ENCODE data around the gene MCEE. TPM values are rescaled to one million over a fixed set of nuclear protein-coding genes. Genes with fewer than 3 reads are reported as not detected.

Gene MCEE
- polyA plus RNA-seq, 1 experiment: 18.1 TPM

- TF ChIP-seq CTCF (IDR thresholded peaks at IDR 0.05; ENCODE audit: low read depth, low read length): peak; percentile 69
- Histone ChIP-seq H3K27me3 (ENCODE audit: control insufficient read depth, insufficient read depth, low read length) (peaks cover 6% of the 10 kb centered on the region), H3K27ac (ENCODE audit: low read depth, low read length) (no peak overlapping the region), H3K4me3 (ENCODE audit: low read depth, low read length) (peak overlapping the region; percentile 44), H3K9me3 (ENCODE audit: control insufficient read depth, insufficient read depth, low read length) (no peaks in the 10 kb centered on the region)
- POLR2A ChIA-PET: interaction anchor here (1.0 kb wide), 1 partner anchor 175 kb away, joined by 4 read pairs; the partner anchor contains the start of gene ZNF638
- CTCF ChIA-PET: interaction anchor here (0.6 to 2.0 kb wide), 12 partner anchors 8 to 353 kb away, joined by 3 to 23 read pairs (median 4); partner anchors contain the start of gene ZNF638
- DNase-seq (ENCODE audit: low read depth, low spot score): no peak
These were observed 27.2 kb upstream of the MCEE start for GRCh38 chr2:71157124-71157793.

GRCh38 chr2:71156573-71156972 lies 26.5 kb upstream of the MCEE start:
- peak; percentile 7 for DNase-seq (ENCODE audit: low read depth, low spot score)
- no peak overlapping the region for H3K27ac ChIP-seq (ENCODE audit: low read depth, low read length)
- CTCF ChIA-PET: interaction anchor here (0.6 to 2.0 kb wide), 9 partner anchors 14 to 356 kb away, joined by 3 to 23 read pairs (median 4); partner anchors contain the start of genes MPHOSPH10 and ZNF638

GRCh38 chr2:71155846-71156245 lies 25.8 kb upstream of the MCEE start:
- ChIA-PET POLR2A (interaction anchor here (0.5 kb wide), 1 partner anchor 332 kb away, joined by 4 read pairs; no protein-coding TSS in a partner anchor), CTCF (interaction anchor here (0.6 to 2.0 kb wide), 6 partner anchors 25 to 356 kb away, joined by 3 to 23 read pairs (median 4); partner anchors contain the start of genes MPHOSPH10 and ZNF638)
- Histone ChIP-seq H3K27me3 (ENCODE audit: control insufficient read depth, insufficient read depth, low read length) (peaks cover 6% of the 10 kb centered on the region), H3K9me3 (ENCODE audit: control insufficient read depth, insufficient read depth, low read length) (no peaks in the 10 kb centered on the region), H3K4me3 (ENCODE audit: low read depth, low read length) (no peak overlapping the region), H3K27ac (ENCODE audit: low read depth, low read length) (no peak overlapping the region)
- DNase-seq (ENCODE audit: low read depth, low spot score): no peak
- TF ChIP-seq CTCF (IDR thresholded peaks at IDR 0.05; ENCODE audit: low read depth, low read length): no peak

More at GRCh38 chr2:71156573-71156972, 26.5 kb upstream of the MCEE start:
- Histone ChIP-seq H3K27me3 (ENCODE audit: control insufficient read depth, insufficient read depth, low read length) (peaks cover 6% of the 10 kb centered on the region), H3K9me3 (ENCODE audit: control insufficient read depth, insufficient read depth, low read length) (no peaks in the 10 kb centered on the region), H3K4me3 (ENCODE audit: low read depth, low read length) (peak overlapping the region; percentile 44)
- POLR2A ChIA-PET: interaction anchor here (0.5 to 1.0 kb wide), 2 partner anchors 175 to 333 kb away, joined by 4 read pairs; partner anchors contain the start of gene ZNF638
- TF ChIP-seq CTCF (IDR thresholded peaks at IDR 0.05; ENCODE audit: low read depth, low read length): no peak

GRCh38 chr2:71154798-71155197 lies 24.8 kb upstream of the MCEE start:
- POLR2A ChIA-PET: no interaction called here
- CTCF ChIA-PET: interaction anchor here (0.7 kb wide), 1 partner anchor 10 kb away, joined by 3 read pairs; no protein-coding TSS in a partner anchor
- Histone ChIP-seq H3K27me3 (ENCODE audit: control insufficient read depth, insufficient read depth, low read length) (peaks cover 6% of the 10 kb centered on the region), H3K27ac (ENCODE audit: low read depth, low read length) (no peak overlapping the region), H3K9me3 (ENCODE audit: control insufficient read depth, insufficient read depth, low read length) (no peaks in the 10 kb centered on the region), H3K4me3 (ENCODE audit: low read depth, low read length) (no peak overlapping the region)
- 0 out of 2 replicates have a peak, but pooled peaks have one; percentile 9 for TF ChIP-seq CTCF (IDR thresholded peaks at IDR 0.05; ENCODE audit: low read depth, low read length)
- no peak for DNase-seq (ENCODE audit: low read depth, low spot score)

GRCh38 chr2:71154279-71154678 lies 24.2 kb upstream of the MCEE start:
- peaks cover 6% of the 10 kb centered on the region for H3K27me3 ChIP-seq (ENCODE audit: control insufficient read depth, insufficient read depth, low read length)
- ChIA-PET CTCF (no interaction called here), POLR2A (no interaction called here)

More at GRCh38 chr2:71154279-71154678, 24.2 kb upstream of the MCEE start:
- TF ChIP-seq CTCF (IDR thresholded peaks at IDR 0.05; ENCODE audit: low read depth, low read length): no peak
- H3K27ac ChIP-seq (ENCODE audit: low read depth, low read length): no peak overlapping the region
- no peak overlapping the region for H3K4me3 ChIP-seq (ENCODE audit: low read depth, low read length)
- H3K9me3 ChIP-seq (ENCODE audit: control insufficient read depth, insufficient read depth, low read length): no peaks in the 10 kb centered on the region
- no peak for DNase-seq (ENCODE audit: low read depth, low spot score)
